Transverse colon (tissue), 4 donors: Measurements from ENCODE around the gene PILRA. TPM values are rescaled to one million over a fixed set of nuclear protein-coding genes. Genes with fewer than 3 reads are reported as not detected.
"Not testable (repeated sequence)": the region's sequence is repeated elsewhere in the genome, so short reads cannot be mapped to it uniquely, and the experiment has no call there.

Experiments used
- DNase-seq: peaks from one replicate; pipeline ENCODE4 v3.0.0-alpha.2; 2019
- H3K27ac ChIP-seq, 4 donors: fragments of 200-600 bp; sonication (generic); 2 replicates each; pipeline ENCODE4 v1.5.1; 2016 to 2018; ENCODE audit warnings: inconsistent platforms in 4 of 4
- H3K27me3 ChIP-seq: fragments of 200-600 bp; sonication (generic); 2 replicates; pipeline ENCODE4 v1.5.1; 2017; ENCODE audit warnings: inconsistent platforms
- H3K36me3 ChIP-seq, 4 donors: fragments of 200-600 bp; sonication (generic); 2 replicates each; pipeline ENCODE4 v1.5.1; 2017 to 2019; ENCODE audit warnings: inconsistent platforms in 4 of 4
- H3K4me1 ChIP-seq, 4 donors: fragments of 200-600 bp; sonication (generic); 2 replicates each; pipeline ENCODE4 v1.5.1; 2017 to 2020; ENCODE audit warnings: inconsistent platforms in 4 of 4
- H3K4me3 ChIP-seq, 4 donors: fragments of 200-600 bp; sonication (generic); 1 replicate in 1 of 4; 2 replicates in 3 of 4; pipeline versions ENCODE4 v1.5.1 to v1.6.1; 2017 to 2019; ENCODE audit warnings: inconsistent platforms in 4 of 4
- H3K9me3 ChIP-seq, 2 donors: fragments of 200-600 bp; sonication (generic); 2 replicates each; pipeline ENCODE4 v1.5.1; 2017 to 2019; ENCODE audit warnings: inconsistent platforms in 2 of 2
- CTCF ChIP-seq, 5 experiments: fragments of 200-600 bp in 3 of 5; fragments of 450-650 bp in 2 of 5; sonication (generic) in 3 of 5; IDR thresholded peaks; 1 replicate in 2 of 5; 2 replicates in 3 of 5; pipeline ENCODE4 v1.5.1; 2016 to 2017; ENCODE audit warnings: antibody characterized with exemption in 5 of 5, inconsistent platforms in 3 of 5, mild to moderate bottlenecking in 2 of 5, moderate library complexity in 1 of 5
- EP300 ChIP-seq: sonication (generic); formaldehyde crosslinking; IDR thresholded peaks from one replicate; pipeline ENCODE4 v1.6.1; 2017; ENCODE audit warnings: antibody characterized with exemption, low read depth
- POLR2A ChIP-seq: fragments of 450-650 bp; IDR thresholded peaks from one replicate; pipeline ENCODE4 v1.6.1; 2016; ENCODE audit warnings: antibody characterized with exemption, mild to moderate bottlenecking, moderate library complexity
- POLR2AphosphoS5 ChIP-seq, 3 donors: sonication (generic); formaldehyde crosslinking; IDR thresholded peaks; one replicate each; pipeline ENCODE4 v1.6.1; 2016; ENCODE audit warnings: antibody characterized with exemption in 3 of 3
- WGBS, 2 donors: methylation state at CpG; one replicate each; pipeline ENCODE4 v1.1.5; 2018; ENCODE audit warnings: low coverage in 1 of 2; 5-methylcytosine and 5-hydroxymethylcytosine counted together
- in situ Hi-C, 4 donors: fragments of 200-750 bp; cut with MboI; loops; one replicate each; pipeline versions ENCODE4 v1.15.0 to v1.15.1; 2017; ENCODE audit warnings: low sequenced_read_pairs in 3 of 4, low pct_ligation_motif_present in 1 of 4, low pct_unique_long_range_greater_than_20kb in 1 of 4
- intact Hi-C: fragments of 100-400 bp; cut with DNase I; formaldehyde crosslinking; loops from one replicate; pipeline ENCODE4 v1.15.1; 2023; ENCODE audit warnings: low total_unique reads
- total RNA-seq, 4 donors: library from RNA; depleted of rRNA; stranded (reverse); fragments of >200 nt; gene quantifications; one replicate each; pipeline ENCODE4 v1.1.0, GENCODE V29; 2016

PILRA gene
- total RNA-seq, 4 donors from 2014 or later: 1.9 to 4.9 TPM; not detected in 2

- Histone ChIP-seq H3K36me3 (peaks cover 0 to 12% (median 0%) of the 10 kb centered on the region in 4 donors), H3K9me3 (no peaks in the 10 kb centered on the region), H3K4me3 (peak overlapping the region in 2 of 4 donors; percentile 62 to 85), H3K27me3 (no peaks in the 10 kb centered on the region), H3K27ac (peak overlapping the region; percentile 96 to 98 (median 97)), H3K4me1 (peaks cover 24 to 44% (median 30%) of the 10 kb centered on the region in 4 donors)
- in situ Hi-C loops: no loop called here
- intact Hi-C loops: no loop called here
- 61 to 68% methylated on average over 2 to 22 of the region's 22 CpGs for WGBS, 2 donors
- no peak for DNase-seq
- TF ChIP-seq POLR2AphosphoS5 (IDR thresholded peaks at IDR 0.05) (no peak), EP300 (no peak)
Measured at GRCh38 chr7:100434297-100435144, 61.2 kb downstream of the PILRA start.

GRCh38 chr7:100435401-100436304 is 62.4 kb downstream of the PILRA start:
- TF ChIP-seq CTCF (IDR thresholded peaks at IDR 0.05): peak in 1 of 5 experiments; percentile 15
- no peak for TF ChIP-seq POLR2A
- TF ChIP-seq POLR2AphosphoS5 (IDR thresholded peaks at IDR 0.05): peak in 2 of 3 donors; percentile 55 to 68
- Histone ChIP-seq H3K4me3 (peak overlapping the region; percentile 62 to 94 (median 86)), H3K36me3 (peaks cover 0 to 12% (median 0%) of the 10 kb centered on the region in 4 donors), H3K27me3 (no peaks in the 10 kb centered on the region), H3K4me1 (peaks cover 23 to 42% (median 26%) of the 10 kb centered on the region in 4 donors), H3K9me3 (no peaks in the 10 kb centered on the region), H3K27ac (peak overlapping the region; percentile 96 to 98 (median 97))
- 2 to 24% methylated on average over 5 to 26 of the region's 81 CpGs for WGBS, 2 donors
- intact Hi-C loops (no loop called here), in situ Hi-C loops (no loop called here)
- peak; percentile 64 for DNase-seq

- WGBS, 2 donors: 60 to 92% methylated on average over 3 to 28 of the region's 28 CpGs
- H3K4me1 ChIP-seq: peaks cover 12 to 24% (median 12%) of the 10 kb centered on the region in 4 donors
- peaks cover 0 to 12% (median 0%) of the 10 kb centered on the region in 4 donors for H3K36me3 ChIP-seq
- DNase-seq: no peak
- intact Hi-C loops (no loop called here), in situ Hi-C loops (no loop called here)
- no peaks in the 10 kb centered on the region for H3K9me3 ChIP-seq
- H3K27ac ChIP-seq: peak overlapping the region; percentile 96 to 98 (median 97)
- peak overlapping the region in 1 of 4 donors; percentile 62 for H3K4me3 ChIP-seq
- H3K27me3 ChIP-seq: no peaks in the 10 kb centered on the region
- TF ChIP-seq POLR2A: no peak
- no peak for TF ChIP-seq POLR2AphosphoS5 (IDR thresholded peaks at IDR 0.05)
- TF ChIP-seq EP300: no peak
- no peak for TF ChIP-seq CTCF (IDR thresholded peaks at IDR 0.05)
Measured at GRCh38 chr7:100437150-100438100, 64.1 kb downstream of the PILRA start.

DNA sequence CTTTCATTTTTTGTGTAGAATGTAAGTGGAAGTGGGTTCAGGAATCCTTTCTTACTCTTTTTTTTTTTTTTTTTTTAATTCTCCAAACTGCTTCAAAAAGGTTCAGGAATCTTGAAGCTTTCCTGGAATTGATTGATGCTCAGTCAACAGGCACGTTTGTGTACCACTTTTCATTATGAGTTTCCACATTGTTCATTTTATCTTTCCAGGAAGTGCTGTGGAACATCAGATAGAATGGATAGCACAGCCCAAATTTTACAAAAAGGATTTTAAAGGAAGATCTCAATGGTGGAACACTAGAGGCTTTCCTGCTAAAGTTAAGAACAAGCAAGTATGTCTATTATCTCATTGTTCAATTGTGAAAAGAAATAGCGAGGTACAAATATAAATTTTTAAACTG is 64.9 kb downstream of the PILRA start:
- no peak for DNase-seq
- no peak overlapping the region for H3K27ac ChIP-seq
- in situ Hi-C loops (no loop called here), intact Hi-C loops (no loop called here)
- WGBS, 2 donors: 48% methylated on average over 2 of the region's 2 CpGs
- no peaks in the 10 kb centered on the region for H3K27me3 ChIP-seq
- H3K36me3 ChIP-seq: peaks cover 0 to 10% (median 0%) of the 10 kb centered on the region in 4 donors
- H3K4me3 ChIP-seq: no peak overlapping the region
- peaks cover 11 to 22% (median 12%) of the 10 kb centered on the region in 4 donors for H3K4me1 ChIP-seq
- H3K9me3 ChIP-seq: no peaks in the 10 kb centered on the region
- TF ChIP-seq CTCF (IDR thresholded peaks at IDR 0.05) (no peak), POLR2AphosphoS5 (IDR thresholded peaks at IDR 0.05) (no peak), POLR2A (no peak), EP300 (no peak)

- H3K4me1 ChIP-seq: peaks cover 11 to 22% (median 12%) of the 10 kb centered on the region in 4 donors
- in situ Hi-C loops, H3K36me3 ChIP-seq, H3K27me3 ChIP-seq, H3K9me3 ChIP-seq, intact Hi-C loops, H3K4me3 ChIP-seq, H3K27ac ChIP-seq, DNase-seq: not testable (repeated sequence)
- 93 to 100% methylated on average over 1 to 8 of the region's 8 CpGs for WGBS, 2 donors
Measured at GRCh38 chr7:100438731-100439130, 65.4 kb downstream of the PILRA start.

GRCh38 chr7:100439244-100439643 is 66.0 kb downstream of the PILRA start:
- peaks cover 11 to 19% (median 12%) of the 10 kb centered on the region in 4 donors for H3K4me1 ChIP-seq
- DNase-seq, H3K36me3 ChIP-seq, in situ Hi-C loops, intact Hi-C loops, H3K4me3 ChIP-seq, H3K9me3 ChIP-seq, H3K27me3 ChIP-seq, H3K27ac ChIP-seq: not testable (repeated sequence)
- WGBS, 2 donors: 86 to 100% methylated on average over 1 to 7 of the region's 7 CpGs
